Right lung (tissue), 5 donors: Measurements from ENCODE around the gene CYP4F3. TPM values are rescaled to one million over a fixed set of nuclear protein-coding genes. Genes with fewer than 3 reads are reported as not detected.
"Not testable (repeated sequence)": the region's sequence is repeated elsewhere in the genome, so short reads cannot be mapped to it uniquely, and the experiment has no call there.

ENCODE experiments used
- DNase-seq, 2 donors: peaks; one replicate each; pipeline ENCODE4 v3.0.0-alpha.2; 2013
- polyA plus RNA-seq, 5 donors: library from polyadenylated mRNA; unstranded; fragments of 120-200 nt; gene quantifications; one replicate each; pipeline versions ENCODE4 v1.2.1 to v1.2.3, GENCODE V29; 2013; ENCODE audit warnings: inconsistent platforms in 1 of 5, low replicate concordance in 1 of 5; ENCODE audit not compliant: insufficient read length in 5 of 5, insufficient read depth in 1 of 5

The CYP4F3 gene
- polyA plus RNA-seq, 5 donors: 0.09 to 1.1 (median 0.27) TPM

GRCh38 chr19:15666883-15667282 is 26.2 kb downstream of the CYP4F3 start:
- DNase-seq: no peak

DNA sequence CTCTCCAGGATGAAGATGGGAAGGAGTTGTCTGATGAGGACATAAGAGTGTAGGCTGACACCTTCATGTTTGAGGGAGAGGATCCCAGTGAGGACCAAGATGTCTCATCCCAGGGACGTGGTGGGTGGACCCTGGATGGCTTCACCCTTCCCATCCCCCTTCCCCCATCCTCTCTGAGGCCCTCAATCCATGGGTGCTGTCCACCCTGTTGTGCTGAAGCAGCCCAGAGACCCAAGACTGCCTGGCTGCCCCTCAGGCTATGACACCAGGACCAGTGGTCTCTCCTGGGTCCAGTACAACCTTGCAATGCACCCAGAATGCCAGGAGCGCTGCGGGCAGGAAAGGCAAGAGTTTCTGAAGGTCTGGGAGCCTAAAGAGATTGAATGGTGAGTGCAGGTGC is 28.7 kb downstream of the CYP4F3 start:
- no peak for DNase-seq

GRCh38 chr19:15669891-15670290 is 29.2 kb downstream of the CYP4F3 start:
- no peak for DNase-seq

DNA sequence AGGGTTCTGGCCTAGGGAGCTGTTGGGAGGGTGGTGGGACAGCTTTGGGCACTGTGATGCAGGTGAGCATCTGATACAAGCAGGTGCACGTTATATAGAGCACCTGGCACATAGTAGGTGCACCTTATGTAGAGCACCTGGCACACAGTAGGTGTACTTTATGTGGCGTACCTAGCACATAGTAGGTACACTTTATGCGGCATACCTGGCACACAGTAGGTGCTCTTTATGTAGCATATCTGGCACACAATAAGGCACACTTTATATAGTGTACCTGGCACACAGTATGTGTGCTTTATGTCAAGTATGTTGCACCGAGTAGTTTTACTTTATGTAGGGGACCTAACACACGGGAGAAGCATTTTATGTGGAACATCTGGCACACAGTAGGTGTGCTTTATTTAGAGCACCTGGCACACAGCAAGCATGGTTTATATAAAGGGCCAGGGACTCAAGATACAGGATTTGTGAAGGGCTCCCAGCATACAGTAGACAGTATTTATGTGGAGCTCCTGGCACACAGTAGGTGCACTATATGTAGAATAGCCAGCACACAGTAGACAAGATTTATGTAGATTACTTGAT is 30.6 kb downstream of the CYP4F3 start:
- no peak for DNase-seq

GRCh38 chr19:15671891-15672579 is 31.3 kb downstream of the CYP4F3 start:
- no peak for DNase-seq

DNA sequence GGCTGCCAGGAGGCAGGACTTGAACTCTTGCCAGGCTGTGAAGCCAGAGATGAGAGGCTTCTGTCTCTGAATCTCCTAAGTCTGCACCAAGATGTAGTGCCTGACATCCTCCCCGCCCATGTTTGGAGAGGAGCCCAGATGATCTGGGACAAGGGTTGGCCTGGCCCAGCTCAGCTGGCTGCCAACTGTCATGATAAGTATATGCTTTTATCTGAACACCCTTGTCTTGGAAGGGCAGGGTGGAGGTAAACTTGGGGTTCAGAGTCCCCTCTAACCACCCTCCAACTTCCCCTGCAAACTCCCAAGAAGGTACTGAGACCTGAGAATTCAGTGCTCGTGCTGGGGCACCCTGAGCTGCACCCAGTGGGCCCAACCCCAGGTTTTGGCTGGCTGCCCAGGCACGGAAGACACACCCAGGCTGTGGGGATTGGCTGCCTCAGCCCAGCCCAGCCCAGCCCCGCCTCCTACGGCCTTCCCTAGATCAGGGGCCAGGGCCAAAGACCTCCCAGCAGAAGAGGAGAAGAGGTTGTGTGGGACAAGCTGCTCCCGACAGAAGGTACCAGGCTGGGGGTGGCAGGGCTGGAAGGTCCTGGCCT is 32.0 kb downstream of the CYP4F3 start, which contains the start of gene CYP4F12:
Gene CYP4F12 (plus strand): TSS at position 508 of the 596 bp plus-strand sequence. CDS start 443 bp downstream, outside the sequence.
- peak; percentile 78 to 85 for DNase-seq

DNA sequence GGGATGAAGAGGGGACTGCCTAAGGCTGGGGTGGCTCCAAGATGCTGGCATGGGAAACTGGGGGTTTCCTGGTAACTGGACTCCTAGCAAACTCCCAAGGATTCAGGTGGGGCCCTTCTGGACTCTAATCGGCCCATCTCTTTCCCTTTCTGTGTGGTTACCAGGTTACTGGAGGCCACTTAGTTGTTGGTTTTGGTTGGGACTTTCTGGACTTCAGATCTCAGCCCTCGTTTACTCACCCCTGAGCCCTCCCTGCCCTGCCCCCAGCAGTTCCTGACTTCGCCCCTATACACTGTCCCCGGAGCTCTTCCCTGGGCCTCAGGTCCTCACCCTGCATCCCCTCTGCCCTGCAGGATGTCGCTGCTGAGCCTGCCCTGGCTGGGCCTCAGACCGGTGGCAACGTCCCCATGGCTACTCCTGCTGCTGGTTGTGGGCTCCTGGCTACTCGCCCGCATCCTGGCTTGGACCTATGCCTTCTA is 32.5 kb downstream of the CYP4F3 start:
- DNase-seq: no peak

DNA sequence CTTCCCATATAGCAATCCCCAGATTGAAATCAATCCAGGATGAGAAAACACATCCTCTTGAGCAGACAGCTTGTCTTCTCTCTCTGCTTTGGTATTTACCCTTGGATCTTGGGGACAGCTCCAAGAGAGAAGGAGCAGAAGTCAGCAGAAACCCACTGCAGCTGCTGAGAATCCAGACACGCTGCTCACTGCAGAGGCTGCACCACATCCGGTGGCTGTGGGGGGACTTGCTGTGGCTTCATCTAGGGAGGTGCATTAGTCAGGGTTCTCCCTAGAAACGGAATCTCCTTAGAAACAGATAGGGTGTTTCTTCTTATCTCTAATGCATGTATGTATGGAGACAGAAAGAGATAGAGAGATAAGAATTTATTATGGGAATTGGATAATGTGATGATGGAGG is 34.9 kb downstream of the CYP4F3 start:
- no peak for DNase-seq

DNA sequence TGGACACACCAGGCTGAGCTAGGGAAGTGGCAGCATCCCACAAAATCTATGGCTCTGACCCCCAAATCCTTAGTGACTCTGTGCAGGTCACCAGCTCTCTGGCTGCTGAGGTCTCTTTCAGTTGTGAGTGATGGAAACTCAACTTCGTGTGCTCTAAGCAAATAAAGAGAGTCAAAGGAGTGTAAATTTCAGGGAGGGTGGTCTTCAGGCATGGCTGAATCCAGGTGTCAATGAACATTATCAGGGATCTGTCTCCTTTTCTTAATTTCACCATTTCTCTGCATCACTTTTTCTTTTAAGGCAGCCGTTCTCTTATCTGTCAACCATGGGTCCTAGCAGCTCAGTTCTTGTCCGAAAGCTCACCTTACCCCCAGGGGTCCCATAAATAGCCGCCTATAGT is 38.4 kb downstream of the CYP4F3 start:
- no peak for DNase-seq

GRCh38 chr19:15679865-15680264 is 39.2 kb downstream of the CYP4F3 start:
- not testable (repeated sequence) for DNase-seq

GRCh38 chr19:15680478-15681322 is 40.0 kb downstream of the CYP4F3 start:
- no peak for DNase-seq

- DNase-seq: no peak
Measured at GRCh38 chr19:15683411-15683810, 42.7 kb downstream of the CYP4F3 start.

- DNase-seq: no peak
Measured at GRCh38 chr19:15684828-15685227, 44.1 kb downstream of the CYP4F3 start.

DNA sequence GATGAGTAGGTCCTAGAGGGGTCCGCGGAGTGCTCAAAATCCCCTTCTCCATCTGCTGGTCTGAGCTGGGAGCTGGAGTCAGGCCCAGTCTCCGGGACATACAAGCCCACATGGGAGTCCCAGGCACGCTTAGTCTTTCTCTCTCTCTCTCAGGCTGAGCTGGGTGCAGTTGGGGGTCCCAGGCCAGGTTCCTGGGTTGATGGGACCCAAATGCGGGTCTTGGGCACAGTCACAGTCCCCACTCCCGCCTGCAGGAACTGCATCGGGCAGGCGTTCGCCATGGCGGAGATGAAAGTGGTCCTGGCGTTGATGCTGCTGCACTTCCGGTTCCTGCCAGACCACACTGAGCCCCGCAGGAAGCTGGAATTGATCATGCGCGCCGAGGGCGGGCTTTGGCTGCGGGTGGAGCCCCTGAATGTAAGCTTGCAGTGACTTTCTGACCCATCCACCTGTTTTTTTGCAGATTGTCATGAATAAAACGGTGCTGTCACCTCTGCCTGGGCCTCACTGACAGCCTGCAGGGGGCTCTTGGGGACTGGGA is 56.0 kb downstream of the CYP4F3 start:
- no peak for DNase-seq

- no peak for DNase-seq
Measured at GRCh38 chr19:15701757-15702533, 61.2 kb downstream of the CYP4F3 start.

DNA sequence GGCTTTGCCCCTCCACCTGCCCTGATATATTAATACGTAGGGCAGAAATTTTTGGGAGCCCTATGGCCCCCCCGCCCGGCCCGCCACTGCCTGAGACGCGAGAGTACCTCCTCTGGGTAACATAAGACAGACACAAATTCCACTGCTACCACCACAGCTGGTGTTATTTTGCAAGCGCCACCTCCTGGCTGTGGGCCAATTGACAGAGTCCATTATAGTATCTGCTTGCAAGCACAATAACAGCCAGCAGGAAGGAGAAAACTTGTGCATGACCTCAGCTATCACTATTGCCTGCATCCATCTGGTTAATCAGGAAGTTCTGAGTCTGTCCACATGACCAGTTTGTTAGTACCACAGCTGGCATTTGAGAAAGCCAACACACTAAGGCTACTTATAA is 61.8 kb downstream of the CYP4F3 start:
- DNase-seq: peak; percentile 74 to 80

Other genes with a start within 250 kb of the CYP4F3 start
- 100 to 1,000 TPM in 4 of 5 donors, 10 to 100 TPM in 1; 92.9 to 130 (median 112) TPM for gene AKAP8L, start 221.9 kb upstream of the CYP4F3 start, polyA plus RNA-seq
- 10 to 100 TPM; 19.4 to 41.7 (median 26.4) TPM for gene WIZ, start 190.9 kb upstream of the CYP4F3 start, polyA plus RNA-seq
- 1 to 10 TPM; 1.9 to 3.6 (median 3.3) TPM for gene RASAL3, start 176.4 kb upstream of the CYP4F3 start, polyA plus RNA-seq
- under 1 TPM in 1 of 5 donors, not detected in 4; 0.10 TPM for gene PGLYRP2, start 161.4 kb upstream of the CYP4F3 start, polyA plus RNA-seq
- gene CYP4F22, start 132.4 kb upstream of the CYP4F3 start, polyA plus RNA-seq: not detected
- gene CYP4F8, start 25.7 kb upstream of the CYP4F3 start, polyA plus RNA-seq: under 1 TPM in 2 of 5 donors, not detected in 3; 0.04 to 0.09 TPM
- gene CYP4F12, start 32.2 kb downstream of the CYP4F3 start, polyA plus RNA-seq: 10 to 100 TPM in 3 of 5 donors, 1 to 10 TPM in 2; 5.4 to 12.1 (median 10.7) TPM
- not detected for gene OR10H2, start 87.1 kb downstream of the CYP4F3 start, polyA plus RNA-seq
- gene OR10H3, start 97.1 kb downstream of the CYP4F3 start, polyA plus RNA-seq: not detected
- under 1 TPM; 0.08 to 0.14 (median 0.12) TPM for gene OR10H5, start 146.8 kb downstream of the CYP4F3 start, polyA plus RNA-seq
- gene OR10H1, start 174.8 kb downstream of the CYP4F3 start, polyA plus RNA-seq: under 1 TPM in 4 of 5 donors, not detected in 1; 0.03 to 0.09 (median 0.06) TPM